ENCODE results near the gene HMGB3.
"Not testable (repeated sequence)": the region's sequence is repeated elsewhere in the genome, so short reads cannot be mapped to it uniquely, and the experiment has no call there.

GRCh38 chrX:150964416-150964815 is 18.7 kb upstream of the HMGB3 start:
- not testable (repeated sequence) for TF ChIP-seq POLR2A, POLR2AphosphoS5, CTCF (IDR thresholded peaks at IDR 0.05)
